Sigmoid colon (tissue), 7 donors: ENCODE measurements around the gene THAP4. TPM values are rescaled to one million over a fixed set of nuclear protein-coding genes. Genes with fewer than 3 reads are reported as not detected.

Experiments
- DNase-seq: peaks from one replicate; pipeline ENCODE4 v3.0.0-alpha.2; 2019
- H3K27ac ChIP-seq, 4 donors: fragments of 200-600 bp; sonication (generic); one replicate each; pipeline ENCODE4 v1.5.1; 2016 to 2019; ENCODE audit warnings: mild to moderate bottlenecking in 1 of 4
- H3K27me3 ChIP-seq, 3 donors: fragments of 200-600 bp; sonication (generic); one replicate each; pipeline ENCODE4 v1.5.1; 2019; ENCODE audit warnings: mild to moderate bottlenecking in 1 of 3
- H3K36me3 ChIP-seq, 4 donors: fragments of 200-600 bp; sonication (generic); one replicate each; pipeline ENCODE4 v1.5.1; 2016 to 2019
- H3K4me1 ChIP-seq, 4 donors: fragments of 200-600 bp; sonication (generic); one replicate each; pipeline ENCODE4 v1.5.1; 2017 to 2019
- H3K4me3 ChIP-seq, 4 donors: fragments of 200-600 bp; sonication (generic); one replicate each; pipeline ENCODE4 v1.5.1; 2017 to 2019; ENCODE audit warnings: mild to moderate bottlenecking in 2 of 4, moderate library complexity in 1 of 4
- H3K9me3 ChIP-seq, 4 donors: fragments of 200-600 bp in 3 of 4; sonication (generic) in 3 of 4; one replicate each; pipeline versions ENCODE4 v1.5.1 to v1.6.1; 2013 to 2019
- CTCF ChIP-seq, 4 experiments: fragments of 450-650 bp in 3 of 4; fragments of 200-600 bp in 1 of 4; IDR thresholded peaks; one replicate each; pipeline ENCODE4 v1.5.1; 2016 to 2019; ENCODE audit warnings: antibody characterized with exemption in 4 of 4, mild to moderate bottlenecking in 3 of 4, moderate library complexity in 2 of 4
- EP300 ChIP-seq, 4 donors: sonication (generic); formaldehyde crosslinking; IDR thresholded peaks; one replicate each; pipeline ENCODE4 v1.6.1; 2017; ENCODE audit warnings: antibody characterized with exemption in 4 of 4
- POLR2A ChIP-seq, 2 donors: fragments of 450-650 bp; IDR thresholded peaks; one replicate each; pipeline ENCODE4 v1.6.1; 2016; ENCODE audit warnings: antibody characterized with exemption in 2 of 2, mild to moderate bottlenecking in 2 of 2, moderate library complexity in 2 of 2
- POLR2AphosphoS5 ChIP-seq, 4 donors: sonication (generic); formaldehyde crosslinking; IDR thresholded peaks; one replicate each; pipeline ENCODE4 v1.6.1; 2017; ENCODE audit warnings: antibody characterized with exemption in 4 of 4
- WGBS, 2 donors: extraction: QIAGEN DNeasy Blood & Tissue Kit; methylation state at CpG; one replicate each; pipeline ENCODE4 v1.1.7; 2013; 5-methylcytosine and 5-hydroxymethylcytosine counted together
- intact Hi-C: fragments of 100-400 bp; cut with DNase I; formaldehyde crosslinking; loops from one replicate; pipeline ENCODE4 v1.15.1; 2023
- polyA plus RNA-seq, 3 donors: library from polyadenylated mRNA; stranded (reverse); fragments of 200-250 nt; gene quantifications; one replicate each; pipeline ENCODE4 v1.2.3, GENCODE V29; 2013
- total RNA-seq, 4 donors: library from RNA; depleted of rRNA; stranded (reverse); fragments of >200 nt; gene quantifications; one replicate each; pipeline ENCODE4 v1.1.0, GENCODE V29; 2016
- donor health status: healthy with polysubstance abuse.
- donor health status: Bipolar disorder and iron deficiency.
- donor health status: healthy.

THAP4 gene
- total and polyA plus RNA-seq, 7 donors: 28.9 to 112 (median 44.7) TPM

GRCh38 chr2:241615522-241616052, 21.4 kb downstream of the THAP4 start:
- Histone ChIP-seq H3K36me3 (peaks cover 0 to 7% (median 0%) of the 10 kb centered on the region in 4 donors), H3K9me3 (no peaks in the 10 kb centered on the region), H3K4me3 (no peak overlapping the region), H3K27me3 (no peaks in the 10 kb centered on the region), H3K4me1 (peaks cover 0 to 14% (median 10%) of the 10 kb centered on the region in 4 donors), H3K27ac (no peak overlapping the region)
- no peak for DNase-seq
- TF ChIP-seq CTCF (IDR thresholded peaks at IDR 0.05): no peak
- TF ChIP-seq POLR2AphosphoS5 (IDR thresholded peaks at IDR 0.05): no peak
- TF ChIP-seq EP300 (IDR thresholded peaks at IDR 0.05): no peak
- no peak for TF ChIP-seq POLR2A (IDR thresholded peaks at IDR 0.05)
- WGBS, 2 donors: 92 to 96% methylated on average over 16 of the region's 16 CpGs
- intact Hi-C loops: no loop called here

- WGBS, 2 donors: 37 to 78% methylated on average over 11 of the region's 11 CpGs
- DNase-seq: no peak
- peaks cover 0 to 7% (median 0%) of the 10 kb centered on the region in 4 donors for H3K36me3 ChIP-seq
- no peaks in the 10 kb centered on the region for H3K9me3 ChIP-seq
- no peak for TF ChIP-seq POLR2A (IDR thresholded peaks at IDR 0.05)
- no peak for TF ChIP-seq CTCF (IDR thresholded peaks at IDR 0.05)
- TF ChIP-seq EP300 (IDR thresholded peaks at IDR 0.05): no peak
- intact Hi-C loops: no loop called here
- H3K4me1 ChIP-seq: peaks cover 0 to 17% (median 15%) of the 10 kb centered on the region in 4 donors
- H3K4me3 ChIP-seq: no peak overlapping the region
- H3K27me3 ChIP-seq: no peaks in the 10 kb centered on the region
- no peak overlapping the region for H3K27ac ChIP-seq
These were observed 21.9 kb downstream of the THAP4 start for GRCh38 chr2:241615041-241615440.

- WGBS, 2 donors: 85 to 86% methylated on average over 15 of the region's 15 CpGs
- H3K4me3 ChIP-seq: no peak overlapping the region
- DNase-seq: peak; percentile 62
- no peaks in the 10 kb centered on the region for H3K9me3 ChIP-seq
- H3K27ac ChIP-seq: peak overlapping the region; percentile 35 to 80 (median 50)
- intact Hi-C loops: loop anchor here (5.0 kb wide), 3 partner anchors 46 to 256 kb away; partner anchors contain the start of gene FARP2
- no peaks in the 10 kb centered on the region for H3K36me3 ChIP-seq
- peaks cover 0 to 30% (median 23%) of the 10 kb centered on the region in 4 donors for H3K4me1 ChIP-seq
- H3K27me3 ChIP-seq: no peaks in the 10 kb centered on the region
- TF ChIP-seq POLR2A (IDR thresholded peaks at IDR 0.05): no peak
- no peak for TF ChIP-seq CTCF (IDR thresholded peaks at IDR 0.05)
- TF ChIP-seq EP300 (IDR thresholded peaks at IDR 0.05): no peak
- TF ChIP-seq POLR2AphosphoS5 (IDR thresholded peaks at IDR 0.05): peak in 1 of 4 donors; percentile 35
These were observed 23.8 kb downstream of the THAP4 start for GRCh38 chr2:241613017-241613780.

GRCh38 chr2:241612156-241613016, 24.6 kb downstream of the THAP4 start:
- intact Hi-C loops: loop anchor here (5.0 kb wide), 3 partner anchors 45 to 255 kb away; partner anchors contain the start of gene FARP2
- H3K36me3 ChIP-seq: no peaks in the 10 kb centered on the region
- DNase-seq: peak; percentile 73

More at GRCh38 chr2:241612156-241613016, 24.6 kb downstream of the THAP4 start:
- no peak for TF ChIP-seq POLR2AphosphoS5 (IDR thresholded peaks at IDR 0.05)
- TF ChIP-seq EP300 (IDR thresholded peaks at IDR 0.05): no peak
- TF ChIP-seq CTCF (IDR thresholded peaks at IDR 0.05): no peak
- TF ChIP-seq POLR2A (IDR thresholded peaks at IDR 0.05): no peak
- 81 to 82% methylated on average over 20 of the region's 20 CpGs for WGBS, 2 donors
- no peaks in the 10 kb centered on the region for H3K9me3 ChIP-seq
- peak overlapping the region; percentile 35 to 80 (median 50) for H3K27ac ChIP-seq
- H3K4me3 ChIP-seq: no peak overlapping the region
- H3K4me1 ChIP-seq: peaks cover 0 to 26% (median 23%) of the 10 kb centered on the region in 4 donors
- no peaks in the 10 kb centered on the region for H3K27me3 ChIP-seq
